Ovary (tissue), 3 donors: ENCODE measurements around the gene TANC1.

ENCODE experiments used
- CTCF ChIP-seq, 3 donors: fragments of 450-650 bp in 2 of 3; fragments of 200-600 bp in 1 of 3; IDR thresholded peaks; one replicate each; pipeline versions ENCODE4 v1.5.1 to v1.8.0; 2016 to 2022; ENCODE audit warnings: antibody characterized with exemption in 3 of 3, mild to moderate bottlenecking in 1 of 3
- EP300 ChIP-seq: sonication (generic); formaldehyde crosslinking; IDR thresholded peaks from one replicate; pipeline ENCODE4 v1.6.1; 2017; ENCODE audit warnings: antibody characterized with exemption
- POLR2A ChIP-seq: fragments of 450-650 bp; IDR thresholded peaks from one replicate; pipeline ENCODE4 v1.6.1; 2017; ENCODE audit warnings: antibody characterized with exemption, mild to moderate bottlenecking, moderate library complexity
- donor health status: DM: no; HTN: no; CAD: no.

- no peak for TF ChIP-seq POLR2A
- no peak for TF ChIP-seq CTCF (IDR thresholded peaks at IDR 0.05)
- no peak for TF ChIP-seq EP300
Measured at GRCh38 chr2:159026170-159026569, 57.7 kb downstream of the TANC1 start.
